Panc1 (cell line): Measurements from ENCODE around the gene FAM20A.

ENCODE experiments used
- CTCF ChIP-seq: fragments of 450-650 bp; IDR thresholded peaks from 2 replicates; pipeline ENCODE4 v1.5.1; 2017; ENCODE audit warnings: mild to moderate bottlenecking
- SIN3A ChIP-seq: IDR thresholded peaks from 2 replicates; pipeline ENCODE4 v1.6.1; 2012; ENCODE audit warnings: low read depth, mild to moderate bottlenecking, low read length, moderate library complexity, borderline replicate concordance; ENCODE audit not compliant: insufficient read depth

DNA sequence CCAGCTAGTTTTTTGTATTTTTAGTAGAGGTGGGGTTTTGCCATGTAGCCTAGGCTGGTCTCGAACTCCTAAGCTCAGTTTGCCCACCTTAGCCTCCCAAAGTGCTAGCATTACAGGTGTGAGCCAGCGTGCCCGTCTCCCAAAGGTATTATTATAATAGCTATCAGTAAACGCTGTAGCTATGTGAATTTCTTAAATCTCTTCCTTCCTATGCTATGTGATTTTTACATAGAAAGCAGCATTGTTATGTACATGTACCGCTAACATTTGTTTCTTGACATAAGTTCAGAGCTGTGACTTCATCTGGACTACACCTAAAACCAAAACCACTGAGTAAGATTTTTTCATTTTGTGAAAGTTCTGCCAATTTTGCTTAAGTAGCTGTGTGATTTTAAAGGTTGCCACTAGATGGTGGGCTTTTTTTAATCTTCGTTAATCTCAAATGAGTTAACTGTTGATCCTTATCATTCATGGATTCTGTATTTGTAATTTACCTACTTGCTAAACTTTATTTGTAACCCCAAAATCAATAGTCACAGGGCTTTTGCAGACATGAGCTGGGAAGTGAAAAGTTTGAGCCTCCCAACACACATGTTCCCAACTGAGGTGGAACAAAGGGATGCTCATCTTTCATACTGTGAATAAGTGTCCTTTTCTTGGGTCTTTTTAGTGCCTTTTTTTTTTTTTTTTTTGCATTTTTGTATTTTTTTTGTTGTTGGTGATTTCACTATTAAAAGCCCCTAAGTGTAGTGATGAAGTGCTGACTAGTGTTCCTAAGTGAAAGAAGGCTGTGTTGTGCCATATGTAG, 67.1 kb downstream of the FAM20A start:
- TF ChIP-seq CTCF (peak; percentile 28; the same call in 1 of the 2 replicates), SIN3A (no peak)
